ENCODE results near the gene FMN2. TPM values are rescaled to one million over a fixed set of nuclear protein-coding genes. Genes with fewer than 3 reads are reported as not detected.

Gene FMN2
- total RNA-seq, 2 experiments from 2014 or later = not detected

DNA sequence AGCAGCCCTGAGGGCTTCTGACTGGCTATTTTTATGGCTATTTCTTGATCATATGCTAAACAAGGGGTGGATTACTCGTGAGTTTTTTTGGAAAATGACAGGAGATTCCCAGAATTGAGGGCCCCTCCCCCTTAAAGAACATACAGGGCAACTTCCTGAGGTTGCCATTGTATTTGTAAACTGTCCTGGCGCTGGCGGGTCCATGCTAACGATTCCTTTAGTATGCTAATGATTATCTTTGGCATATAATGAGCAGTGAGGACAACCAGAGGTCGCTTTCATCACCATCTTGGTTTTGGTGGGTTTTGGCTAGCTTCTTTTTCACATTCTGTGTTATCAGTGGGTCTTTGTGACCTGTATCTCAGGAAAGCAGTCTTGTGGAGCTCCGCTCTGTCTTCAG is 24.1 kb downstream of the FMN2 start:
- intact Hi-C loops (cut with DNase I, micrococcal nuclease) = no loop called here
- Histone ChIP-seq H3K4me1 (ENCODE audit: insufficient read depth, low read length) (no peaks in the 10 kb centered on the region), H3K9me3 (ENCODE audit: control insufficient read depth in 1 of 2, insufficient read depth in 1 of 2, low read length in 2 of 2) (peaks cover 0 to 7% of the 10 kb centered on the region in 2 experiments), H3K27ac (ENCODE audit: low read depth in 1 of 2, low read length in 2 of 2) (no peak overlapping the region), H3K27me3 (ENCODE audit: control insufficient read depth in 1 of 2, insufficient read depth in 2 of 2, low read length in 2 of 2) (no peaks in the 10 kb centered on the region), H3K4me3 (ENCODE audit: low read length) (no peak overlapping the region), H3K36me3 (ENCODE audit: insufficient read depth, low read length) (no peaks in the 10 kb centered on the region)
- Mint-ChIP-seq H3K27ac (no peak overlapping the region), H3K4me3 (no peak overlapping the region), H3K9me3 (peaks cover 2% of the 10 kb centered on the region), H3K27me3 (no peaks in the 10 kb centered on the region), H3K4me1 (ENCODE audit: low read depth) (no peaks in the 10 kb centered on the region), H3K36me3 (ENCODE audit: low read depth) (no peaks in the 10 kb centered on the region)
- ChIA-PET CTCF (no interaction called here), POLR2A (no interaction called here)
- DNase-seq (no peak), ATAC-seq (ENCODE audit: poor library complexity) (no peak)
- TF ChIP-seq, protein P1, sequence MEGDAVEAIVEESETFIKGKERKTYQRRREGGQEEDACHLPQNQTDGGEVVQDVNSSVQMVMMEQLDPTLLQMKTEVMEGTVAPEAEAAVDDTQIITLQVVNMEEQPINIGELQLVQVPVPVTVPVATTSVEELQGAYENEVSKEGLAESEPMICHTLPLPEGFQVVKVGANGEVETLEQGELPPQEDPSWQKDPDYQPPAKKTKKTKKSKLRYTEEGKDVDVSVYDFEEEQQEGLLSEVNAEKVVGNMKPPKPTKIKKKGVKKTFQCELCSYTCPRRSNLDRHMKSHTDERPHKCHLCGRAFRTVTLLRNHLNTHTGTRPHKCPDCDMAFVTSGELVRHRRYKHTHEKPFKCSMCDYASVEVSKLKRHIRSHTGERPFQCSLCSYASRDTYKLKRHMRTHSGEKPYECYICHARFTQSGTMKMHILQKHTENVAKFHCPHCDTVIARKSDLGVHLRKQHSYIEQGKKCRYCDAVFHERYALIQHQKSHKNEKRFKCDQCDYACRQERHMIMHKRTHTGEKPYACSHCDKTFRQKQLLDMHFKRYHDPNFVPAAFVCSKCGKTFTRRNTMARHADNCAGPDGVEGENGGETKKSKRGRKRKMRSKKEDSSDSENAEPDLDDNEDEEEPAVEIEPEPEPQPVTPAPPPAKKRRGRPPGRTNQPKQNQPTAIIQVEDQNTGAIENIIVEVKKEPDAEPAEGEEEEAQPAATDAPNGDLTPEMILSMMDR (IDR thresholded peaks at IDR 0.05) = no peak

DNA sequence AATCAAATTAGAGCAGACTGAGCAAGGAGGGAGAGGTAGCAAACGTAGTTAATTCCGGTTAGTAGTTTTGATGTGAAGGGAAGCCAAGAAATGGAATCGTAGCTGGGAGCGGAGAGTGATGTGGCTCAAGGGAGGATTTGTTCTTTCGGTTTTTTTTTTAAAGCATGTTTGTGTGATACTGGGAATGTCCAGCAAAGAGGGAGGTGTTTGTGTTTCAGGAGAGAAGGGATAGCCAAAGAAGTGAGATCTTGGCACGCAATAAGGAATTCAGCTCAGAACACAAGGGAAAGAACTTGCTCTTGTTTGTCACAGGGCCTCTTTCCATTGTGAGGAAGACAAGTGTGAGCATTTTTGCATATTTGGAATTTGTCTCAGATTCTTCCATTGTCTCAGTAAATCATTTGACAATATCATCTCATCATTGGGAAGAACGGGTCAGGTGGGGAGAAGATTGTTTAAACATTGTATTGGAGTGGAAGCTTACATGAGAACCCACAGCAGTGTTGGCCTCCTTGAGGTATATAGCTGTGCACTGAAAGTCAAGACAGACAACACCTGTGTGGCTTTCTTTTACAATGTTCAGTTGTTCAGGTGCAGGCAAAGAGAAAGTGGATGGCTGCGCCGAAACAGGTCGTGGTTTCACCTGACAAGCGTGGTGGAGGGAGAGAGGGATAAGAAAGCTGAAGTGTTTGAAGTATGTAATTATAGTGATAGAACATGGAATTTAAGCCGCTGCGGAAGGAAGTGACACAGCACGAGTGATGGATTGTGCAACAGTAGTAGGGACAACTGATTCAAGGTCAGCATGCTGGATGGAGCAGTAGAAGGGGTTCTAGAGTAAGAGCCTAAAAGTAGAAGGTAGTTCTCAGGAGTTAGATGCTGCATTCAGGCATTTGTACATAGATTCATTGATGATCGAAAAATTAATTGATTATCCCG is 25.4 kb downstream of the FMN2 start:
- Histone ChIP-seq H3K36me3 (ENCODE audit: insufficient read depth, low read length) (no peaks in the 10 kb centered on the region), H3K4me3 (ENCODE audit: low read length) (no peak overlapping the region), H3K27me3 (ENCODE audit: control insufficient read depth in 1 of 2, insufficient read depth in 2 of 2, low read length in 2 of 2) (no peaks in the 10 kb centered on the region), H3K4me1 (ENCODE audit: insufficient read depth, low read length) (no peaks in the 10 kb centered on the region), H3K9me3 (ENCODE audit: control insufficient read depth in 1 of 2, insufficient read depth in 1 of 2, low read length in 2 of 2) (peaks cover 0 to 14% of the 10 kb centered on the region in 2 experiments), H3K27ac (ENCODE audit: low read depth in 1 of 2, low read length in 2 of 2) (no peak overlapping the region)
- CTCF ChIA-PET = no interaction called here
- Mint-ChIP-seq H3K4me3 (no peak overlapping the region), H3K4me1 (ENCODE audit: low read depth) (no peaks in the 10 kb centered on the region), H3K27ac (no peak overlapping the region), H3K27me3 (no peaks in the 10 kb centered on the region), H3K9me3 (peaks cover 2% of the 10 kb centered on the region), H3K36me3 (ENCODE audit: low read depth) (no peaks in the 10 kb centered on the region)
- no peak for DNase-seq
- intact Hi-C loops (cut with DNase I, micrococcal nuclease) = no loop called here
- no peak for ATAC-seq (ENCODE audit: poor library complexity)
- POLR2A ChIA-PET = no interaction called here
- TF ChIP-seq, protein P1 (IDR thresholded peaks at IDR 0.05) = no peak

DNA sequence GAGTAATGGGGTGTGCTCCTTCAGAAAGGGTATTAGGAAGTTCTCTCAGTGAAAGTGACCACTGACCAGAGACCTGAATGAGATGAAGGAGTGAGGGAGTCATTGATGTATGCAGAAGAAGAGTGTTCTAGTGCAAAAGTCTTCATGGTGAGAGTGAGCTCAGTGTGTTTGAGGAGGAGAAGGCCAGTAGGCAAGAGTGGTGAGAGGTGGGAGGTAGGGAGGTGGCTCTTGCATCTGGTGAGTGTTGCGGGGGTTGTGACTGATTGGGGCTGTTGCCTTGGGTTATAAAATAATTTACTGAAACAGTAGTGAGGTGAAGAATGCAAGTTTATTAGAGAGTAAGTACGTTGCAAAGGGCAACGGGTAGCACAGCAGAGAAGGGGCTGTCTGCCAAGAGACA is 26.2 kb downstream of the FMN2 start:
- H3K36me3 ChIP-seq (ENCODE audit: insufficient read depth, low read length) = no peaks in the 10 kb centered on the region
- H3K36me3 Mint-ChIP-seq (ENCODE audit: low read depth) = no peaks in the 10 kb centered on the region
- POLR2A ChIA-PET = no interaction called here

More for the DNA sequence above, 26.2 kb downstream of the FMN2 start:
- H3K27ac ChIP-seq (ENCODE audit: low read depth in 1 of 2, low read length in 2 of 2) = no peak overlapping the region
- H3K4me3 ChIP-seq (ENCODE audit: low read length) = no peak overlapping the region
- Mint-ChIP-seq H3K27ac (no peak overlapping the region), H3K4me3 (no peak overlapping the region), H3K9me3 (peaks cover 2% of the 10 kb centered on the region), H3K27me3 (no peaks in the 10 kb centered on the region), H3K4me1 (ENCODE audit: low read depth) (no peaks in the 10 kb centered on the region)
- intact Hi-C loops (cut with DNase I, micrococcal nuclease) = no loop called here
- peaks cover 0 to 14% of the 10 kb centered on the region in 2 experiments for H3K9me3 ChIP-seq (ENCODE audit: control insufficient read depth in 1 of 2, insufficient read depth in 1 of 2, low read length in 2 of 2)
- H3K4me1 ChIP-seq (ENCODE audit: insufficient read depth, low read length) = no peaks in the 10 kb centered on the region
- CTCF ChIA-PET = no interaction called here
- DNase-seq (no peak), ATAC-seq (ENCODE audit: poor library complexity) (no peak)
- TF ChIP-seq, protein P1 (IDR thresholded peaks at IDR 0.05) = no peak
- no peaks in the 10 kb centered on the region for H3K27me3 ChIP-seq (ENCODE audit: control insufficient read depth in 1 of 2, insufficient read depth in 2 of 2, low read length in 2 of 2)
